Astrocyte (in vitro differentiated cells and primary cell): Measurements from ENCODE around the gene METTL16.

Source experiments
- CTCF ChIP-seq: IDR thresholded peaks from 2 replicates; pipeline ENCODE4 v1.5.1; 2011; ENCODE audit warnings: low read depth, mild to moderate bottlenecking, inconsistent platforms, low read length, moderate library complexity; ENCODE audit not compliant: insufficient read depth
- EZH2 ChIP-seq: IDR thresholded peaks from 2 replicates; pipeline ENCODE4 v1.6.1; 2012; ENCODE audit warnings: mild to moderate bottlenecking, low read length, inconsistent platforms; ENCODE audit not compliant: insufficient read depth

- TF ChIP-seq CTCF (no peak), EZH2 (no peak)
Measured at GRCh38 chr17:2445638-2446037, 66.0 kb downstream of the METTL16 start.
